Tibial nerve (tissue), 4 donors: ENCODE measurements around the gene MRPS24. TPM values are rescaled to one million over a fixed set of nuclear protein-coding genes. Genes with fewer than 3 reads are reported as not detected.

Experiments
- DNase-seq, 2 donors: peaks; one replicate each; pipeline ENCODE4 v3.0.0-alpha.2; 2019; ENCODE audit warnings: low spot score in 2 of 2
- H3K27ac ChIP-seq, 4 donors: fragments of 200-600 bp; sonication (generic) in 3 of 4; one replicate each; pipeline ENCODE4 v1.5.1; 2017 to 2019; ENCODE audit warnings: mild to moderate bottlenecking in 1 of 4
- H3K27me3 ChIP-seq, 2 donors: fragments of 200-600 bp; sonication (generic) in 1 of 2; one replicate each; pipeline versions ENCODE4 v1.5.1 to v1.6.0; 2017 to 2019
- H3K36me3 ChIP-seq, 3 donors: fragments of 200-600 bp; sonication (generic); one replicate each; pipeline ENCODE4 v1.5.1; 2018 to 2019
- H3K4me1 ChIP-seq, 4 donors: fragments of 200-600 bp; sonication (generic) in 3 of 4; one replicate each; pipeline ENCODE4 v1.5.1; 2017 to 2019
- H3K4me3 ChIP-seq, 4 donors: fragments of 200-600 bp; sonication (generic) in 3 of 4; one replicate each; pipeline ENCODE4 v1.5.1; 2017 to 2019; ENCODE audit warnings: mild to moderate bottlenecking in 1 of 4, moderate library complexity in 1 of 4
- H3K9me3 ChIP-seq, 4 donors: fragments of 200-600 bp; sonication (generic) in 3 of 4; one replicate each; pipeline ENCODE4 v1.5.1; 2017 to 2019
- CTCF ChIP-seq, 5 experiments: fragments of 200-600 bp in 3 of 5; fragments of 450-650 bp in 2 of 5; sonication (generic) in 3 of 5; IDR thresholded peaks; one replicate each; pipeline ENCODE4 v1.5.1; 2016 to 2019; ENCODE audit warnings: antibody characterized with exemption in 5 of 5, mild to moderate bottlenecking in 3 of 5, moderate library complexity in 2 of 5
- EP300 ChIP-seq, 2 donors: sonication (generic); formaldehyde crosslinking; IDR thresholded peaks; one replicate each; pipeline ENCODE4 v1.6.1; 2017; ENCODE audit warnings: antibody characterized with exemption in 2 of 2, mild to moderate bottlenecking in 1 of 2
- POLR2A ChIP-seq, 2 donors: fragments of 450-650 bp; IDR thresholded peaks; one replicate each; pipeline ENCODE4 v1.6.1; 2017; ENCODE audit warnings: antibody characterized with exemption in 2 of 2, mild to moderate bottlenecking in 2 of 2, moderate library complexity in 2 of 2
- WGBS, 2 donors: methylation state at CpG; one replicate each; pipeline ENCODE4 v1.1.5; 2018; 5-methylcytosine and 5-hydroxymethylcytosine counted together
- total RNA-seq, 4 donors: library from RNA; depleted of rRNA; stranded (reverse); fragments of >200 nt; gene quantifications; one replicate each; pipeline ENCODE4 v1.1.0, GENCODE V29; 2016

Gene MRPS24
- total RNA-seq, 4 donors from 2014 or later, result 61.8 to 90.2 (median 82.3) TPM

- peak overlapping the region; percentile 80 to 99 (median 91) for H3K4me3 ChIP-seq
- H3K36me3 ChIP-seq, result peaks cover 0 to 35% (median 5%) of the 10 kb centered on the region in 3 donors
- no peaks in the 10 kb centered on the region for H3K27me3 ChIP-seq
- peak overlapping the region; percentile 78 to 96 (median 92) for H3K27ac ChIP-seq
- no peaks in the 10 kb centered on the region for H3K9me3 ChIP-seq
- TF ChIP-seq EP300 (IDR thresholded peaks at IDR 0.05), result no peak
- TF ChIP-seq POLR2A (IDR thresholded peaks at IDR 0.05), result no peak
- TF ChIP-seq CTCF (IDR thresholded peaks at IDR 0.05), result no peak
- peaks cover 0 to 36% (median 12%) of the 10 kb centered on the region in 4 donors for H3K4me1 ChIP-seq
- WGBS, 2 donors, result 2 to 6% methylated on average over 6 of the region's 6 CpGs
- DNase-seq, result no peak
Observed at GRCh38 chr7:43868681-43869005, 674 bp downstream of the MRPS24 start.

GRCh38 chr7:43868181-43868580 is 1.1 kb downstream of the MRPS24 start:
- H3K9me3 ChIP-seq, result no peaks in the 10 kb centered on the region
- H3K27me3 ChIP-seq, result no peaks in the 10 kb centered on the region
- peak overlapping the region in 1 of 4 donors; percentile 93 for H3K27ac ChIP-seq
- H3K36me3 ChIP-seq, result peaks cover 0 to 35% (median 5%) of the 10 kb centered on the region in 3 donors
- peak overlapping the region in 1 of 4 donors; percentile 96 for H3K4me3 ChIP-seq
- DNase-seq, result no peak
- TF ChIP-seq EP300 (IDR thresholded peaks at IDR 0.05), result no peak
- TF ChIP-seq POLR2A (IDR thresholded peaks at IDR 0.05), result no peak
- TF ChIP-seq CTCF (IDR thresholded peaks at IDR 0.05), result no peak
- peaks cover 0 to 32% (median 11%) of the 10 kb centered on the region in 4 donors for H3K4me1 ChIP-seq
- WGBS, 2 donors, result 67% methylated on average over 7 of the region's 7 CpGs

- Histone ChIP-seq H3K36me3 (peaks cover 0 to 35% (median 5%) of the 10 kb centered on the region in 3 donors), H3K27ac (no peak overlapping the region), H3K9me3 (no peaks in the 10 kb centered on the region), H3K4me3 (no peak overlapping the region), H3K27me3 (no peaks in the 10 kb centered on the region), H3K4me1 (peaks cover 0 to 16% (median 4%) of the 10 kb centered on the region in 4 donors)
- 96% methylated on average over 3 of the region's 3 CpGs for WGBS, 2 donors
- TF ChIP-seq CTCF (IDR thresholded peaks at IDR 0.05) (no peak), POLR2A (IDR thresholded peaks at IDR 0.05) (no peak), EP300 (IDR thresholded peaks at IDR 0.05) (no peak)
- DNase-seq, result no peak
Observed at GRCh38 chr7:43865277-43865676, 4.0 kb downstream of the MRPS24 start.

- H3K4me1 ChIP-seq, result peaks cover 0 to 10% (median 4%) of the 10 kb centered on the region in 4 donors
- DNase-seq, result no peak
- H3K36me3 ChIP-seq, result peaks cover 0 to 35% (median 5%) of the 10 kb centered on the region in 3 donors
- H3K9me3 ChIP-seq, result no peaks in the 10 kb centered on the region
- H3K27ac ChIP-seq, result no peak overlapping the region
- WGBS, 2 donors, result 88 to 91% methylated on average over 8 of the region's 8 CpGs
- no peak overlapping the region for H3K4me3 ChIP-seq
- no peak for TF ChIP-seq CTCF (IDR thresholded peaks at IDR 0.05)
- no peak for TF ChIP-seq EP300 (IDR thresholded peaks at IDR 0.05)
- TF ChIP-seq POLR2A (IDR thresholded peaks at IDR 0.05), result no peak
- no peaks in the 10 kb centered on the region for H3K27me3 ChIP-seq
Observed at GRCh38 chr7:43864126-43864525, 5.2 kb downstream of the MRPS24 start.

GRCh38 chr7:43856996-43857395 is 12.3 kb downstream of the MRPS24 start:
- no peaks in the 10 kb centered on the region for H3K4me1 ChIP-seq
- no peaks in the 10 kb centered on the region for H3K9me3 ChIP-seq
- no peak overlapping the region for H3K4me3 ChIP-seq
- no peaks in the 10 kb centered on the region for H3K27me3 ChIP-seq
- 61 to 78% methylated on average over 1 of the region's 1 CpG for WGBS, 2 donors
- no peaks in the 10 kb centered on the region for H3K36me3 ChIP-seq
- no peak overlapping the region for H3K27ac ChIP-seq
- no peak for TF ChIP-seq EP300 (IDR thresholded peaks at IDR 0.05)
- no peak for TF ChIP-seq POLR2A (IDR thresholded peaks at IDR 0.05)
- no peak for TF ChIP-seq CTCF (IDR thresholded peaks at IDR 0.05)
- DNase-seq, result no peak
